HepG2 (cell line): ENCODE measurements around the gene CTSD.
"Not testable (repeated sequence)": the region's sequence is repeated elsewhere in the genome, so short reads cannot be mapped to it uniquely, and the experiment has no call there.

ENCODE experiments used
- BRF2 ChIP-seq: sonication (generic); formaldehyde crosslinking; IDR thresholded peaks from 2 replicates; pipeline ENCODE4 v1.8.1; 2022; ENCODE audit warnings: mild to moderate bottlenecking, missing genetic modification reagents
- CTCF ChIP-seq: sonication (generic); formaldehyde crosslinking; IDR thresholded peaks from 2 replicates; pipeline ENCODE4 v1.5.0; 2020; ENCODE audit warnings: mild to moderate bottlenecking, missing genetic modification reagents, moderate library complexity
- DRAP1 ChIP-seq: IDR thresholded peaks from 2 replicates; pipeline ENCODE4 v1.6.1; 2016; ENCODE audit warnings: missing genetic modification reagents, missing compliant biosample characterization
- JUNB ChIP-seq: sonication (generic); formaldehyde crosslinking; IDR thresholded peaks from 2 replicates; pipeline ENCODE4 v1.8.0; 2022; ENCODE audit warnings: missing genetic modification reagents, mild to moderate bottlenecking, borderline replicate concordance
- MTA3 ChIP-seq: sonication (generic); formaldehyde crosslinking; IDR thresholded peaks from 2 replicates; pipeline ENCODE4 v1.4.0; 2020; ENCODE audit warnings: missing genetic modification reagents
- MYPOP ChIP-seq: sonication (generic); formaldehyde crosslinking; IDR thresholded peaks from 2 replicates; pipeline ENCODE4 v1.8.1; 2023; ENCODE audit warnings: mild to moderate bottlenecking, moderate library complexity, missing genetic modification reagents
- POLR2A ChIP-seq, 2 experiments: IDR thresholded peaks; 2 replicates each; pipeline ENCODE4 v1.6.1; 2011; ENCODE audit warnings: low read depth in 2 of 2, low read length in 2 of 2, mild to moderate bottlenecking in 1 of 2, moderate library complexity in 1 of 2; ENCODE audit not compliant: insufficient read depth in 1 of 2
- RBAK ChIP-seq: sonication (generic); formaldehyde crosslinking; IDR thresholded peaks from 2 replicates; pipeline ENCODE4 v1.5.1; 2020; ENCODE audit warnings: mild to moderate bottlenecking, missing genetic modification reagents
- ZC3H13 ChIP-seq: sonication (generic); formaldehyde crosslinking; IDR thresholded peaks from 2 replicates; pipeline ENCODE4 v1.8.1; 2023; ENCODE audit warnings: mild to moderate bottlenecking, missing genetic modification reagents, moderate library complexity

- not testable (repeated sequence) for TF ChIP-seq CTCF (CRISPR knock-in tag); MTA3 (CRISPR knock-in tag); RBAK (CRISPR knock-in tag); DRAP1 (CRISPR knock-in tag); MYPOP (CRISPR knock-in tag); POLR2A (IDR thresholded peaks at IDR 0.05; ENCODE audit: insufficient read depth in 1 of 2, low read depth in 2 of 2, low read length in 2 of 2); JUNB; ZC3H13 (CRISPR knock-in tag); BRF2 (CRISPR knock-in tag)
Observed at GRCh38 chr11:1813356-1813755, 49.6 kb upstream of the CTSD start.
